Fibroblast of skin of left quadriceps (primary cell): ENCODE measurements around the gene PACRG.

Experiments used
- DNase-seq, 2 experiments: peaks; one replicate each; pipeline ENCODE4 v3.0.0-alpha.2; 2013; ENCODE audit warnings: low read depth in 2 of 2

Gene PACRG

DNA sequence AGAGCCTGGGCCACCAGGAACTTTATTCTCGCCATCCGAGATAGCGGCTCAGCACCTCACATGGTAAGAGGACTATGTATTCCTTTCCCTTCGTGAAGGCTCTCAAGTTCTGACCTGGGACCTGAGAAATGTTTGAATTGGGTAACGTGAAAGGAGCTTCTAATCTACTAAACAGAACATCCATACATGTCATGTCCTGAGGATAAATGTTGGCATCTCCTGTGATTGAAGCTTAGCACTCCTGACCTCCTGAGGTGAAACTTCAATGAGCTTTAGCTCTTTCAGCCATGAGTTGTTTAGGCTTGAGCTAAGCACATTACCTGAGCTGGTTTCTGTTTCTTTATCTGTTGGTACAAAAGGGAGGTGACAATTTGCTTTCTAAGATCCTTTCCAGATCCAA lies 280.9 kb downstream of the PACRG start:
- no peak for DNase-seq

DNA sequence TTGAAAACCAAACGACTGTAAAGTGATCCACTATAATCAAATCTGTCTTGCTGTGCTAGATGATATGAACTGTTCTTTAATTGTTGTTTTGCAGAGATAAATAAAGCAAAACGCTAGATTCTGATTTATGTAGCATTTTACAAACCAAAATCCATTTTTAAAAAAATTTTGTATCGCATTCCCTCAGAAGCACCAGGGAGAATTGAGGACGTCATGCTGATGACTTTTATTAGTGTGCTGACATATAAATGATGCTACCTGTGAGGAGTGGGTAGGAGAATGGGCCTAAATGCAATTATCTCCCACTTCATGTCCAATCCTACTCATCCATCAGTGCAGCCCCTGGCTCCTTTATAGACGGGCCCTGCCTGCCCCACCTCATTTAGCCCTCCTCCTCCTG lies 282.4 kb downstream of the PACRG start:
- no peak for DNase-seq

DNA sequence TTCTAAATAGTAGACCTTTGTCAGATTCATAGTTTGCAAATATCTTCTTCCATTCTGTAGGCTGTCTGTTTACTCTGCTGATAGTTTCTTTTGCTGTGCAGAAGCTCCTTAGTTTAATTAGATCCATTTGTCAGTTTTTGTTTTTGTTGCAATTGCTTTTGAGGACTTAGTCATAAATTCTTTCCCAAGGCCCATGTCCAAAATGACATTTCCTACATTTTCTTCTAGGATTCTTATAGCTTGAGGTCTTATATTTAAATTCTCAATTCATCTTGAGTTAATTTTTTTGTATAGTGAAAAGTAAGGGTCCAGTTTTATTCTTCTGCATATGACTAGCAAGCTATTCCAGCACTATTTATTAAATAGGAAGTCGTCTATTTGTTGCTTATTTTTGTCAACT lies 287.0 kb downstream of the PACRG start:
- DNase-seq, result peak in 1 of 2 experiments; percentile 32

DNA sequence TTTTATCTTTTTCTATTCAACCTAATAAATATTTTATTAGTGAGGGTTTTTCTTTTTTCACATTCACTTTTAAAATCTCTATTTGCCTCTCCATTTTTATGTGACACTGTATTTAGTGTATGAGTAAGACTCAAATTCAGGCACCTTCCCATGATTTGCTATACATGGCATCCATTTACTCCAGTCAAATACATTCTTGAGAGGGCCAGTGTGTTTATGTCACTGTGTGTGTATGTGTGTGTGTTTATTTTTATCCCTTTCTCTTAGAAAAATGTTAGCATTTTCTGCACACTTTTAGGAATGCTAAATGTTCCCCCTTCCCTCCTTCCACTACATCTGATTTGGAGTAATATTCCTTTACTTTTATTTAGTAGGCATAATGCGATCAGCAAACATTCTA lies 290.0 kb downstream of the PACRG start:
- no peak for DNase-seq

DNA sequence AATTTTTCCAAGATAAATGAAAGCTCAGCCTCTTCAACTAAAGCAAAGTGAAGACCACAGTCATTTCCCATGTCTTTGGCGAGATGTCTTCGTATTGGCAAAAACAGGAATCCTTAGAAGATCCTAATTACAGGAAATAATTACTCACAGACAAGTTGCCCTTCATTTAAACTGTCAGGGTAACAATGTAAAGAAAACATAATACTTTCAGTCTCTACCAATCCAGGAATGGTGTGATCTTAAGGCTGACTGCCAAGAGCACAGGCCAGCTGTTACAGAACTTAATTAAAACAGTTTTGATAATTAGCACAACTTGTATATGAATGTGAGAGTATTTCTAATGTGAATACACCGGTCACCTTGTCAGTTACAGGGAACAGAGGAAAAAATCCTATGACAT lies 292.2 kb downstream of the PACRG start:
- no peak for DNase-seq

DNA sequence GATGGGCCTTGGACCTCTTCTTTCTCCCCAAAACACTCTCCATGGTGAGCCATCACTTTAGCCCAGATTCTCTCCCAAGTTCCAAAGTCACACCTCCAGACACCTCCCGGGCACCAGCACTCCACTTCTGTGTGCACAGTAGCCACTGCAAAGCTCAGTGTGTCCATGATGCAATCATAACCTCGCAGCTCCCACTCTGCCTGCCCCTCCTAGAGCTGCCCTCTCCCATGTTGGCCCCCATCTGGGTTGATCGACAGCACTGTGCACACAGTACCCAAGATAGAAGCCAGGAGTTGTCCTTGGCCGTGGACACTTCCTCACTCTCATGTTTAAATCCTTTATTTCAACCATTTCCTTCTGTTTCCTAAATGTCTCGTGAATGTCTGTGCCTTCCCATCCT lies 293.3 kb downstream of the PACRG start:
- DNase-seq, result no peak

DNA sequence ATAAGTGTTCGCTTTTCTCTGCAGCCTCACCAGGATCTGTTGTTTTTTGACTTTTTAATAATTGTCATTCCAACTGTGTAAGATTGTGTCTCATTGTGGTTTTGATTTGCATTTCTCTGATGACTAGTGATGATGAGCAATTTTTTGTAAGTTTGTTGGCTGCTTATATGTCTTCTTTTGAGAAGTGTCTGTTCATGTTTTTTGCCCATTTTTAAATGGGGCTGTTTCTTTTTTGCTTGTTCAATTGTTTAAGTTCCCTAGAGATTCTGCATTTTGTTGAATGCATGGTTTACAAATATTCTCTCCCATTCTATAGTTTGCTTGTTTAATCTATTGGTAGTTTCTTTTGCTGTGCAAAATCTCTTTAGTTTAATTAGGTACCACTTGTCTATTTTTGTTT lies 295.9 kb downstream of the PACRG start:
- DNase-seq, result no peak

DNA sequence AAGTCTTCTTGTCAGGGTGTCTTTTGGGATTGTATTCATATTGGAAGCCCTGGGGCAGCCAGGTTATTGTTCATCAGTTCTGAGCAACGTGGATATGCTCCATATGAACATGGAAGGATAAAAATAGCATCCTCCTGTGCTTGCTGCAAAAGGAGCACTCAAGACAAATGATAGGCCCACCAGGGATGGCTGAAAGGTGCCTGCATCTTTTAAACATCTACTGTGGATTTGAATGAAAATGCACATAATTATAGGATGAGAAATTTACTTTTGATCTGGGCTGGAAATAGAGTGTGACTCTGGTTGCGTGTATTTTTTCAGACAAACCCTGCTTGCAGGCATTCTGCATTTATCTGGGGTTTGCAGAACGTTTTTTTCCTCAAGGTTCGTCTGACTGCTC lies 299.1 kb downstream of the PACRG start:
- DNase-seq, result no peak

DNA sequence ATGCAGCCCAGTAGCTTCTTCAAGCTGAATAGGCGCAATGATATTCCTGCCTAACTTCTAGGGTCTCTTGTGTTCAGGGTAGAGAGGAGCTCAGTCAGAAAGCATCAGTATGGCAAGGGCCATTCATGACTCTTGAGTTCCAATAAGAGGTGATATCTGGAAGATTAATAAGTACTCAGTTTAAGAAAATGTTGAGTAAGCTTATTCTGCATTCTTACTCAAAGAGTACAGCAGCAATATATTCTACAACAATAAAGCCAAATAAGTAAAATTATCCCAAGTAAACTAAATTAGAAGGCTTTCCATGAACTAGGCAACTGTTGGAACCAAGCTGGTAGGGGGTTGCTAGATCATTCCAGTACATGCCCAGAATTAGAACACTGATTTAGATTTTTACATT lies 303.2 kb downstream of the PACRG start:
- DNase-seq, result no peak

DNA sequence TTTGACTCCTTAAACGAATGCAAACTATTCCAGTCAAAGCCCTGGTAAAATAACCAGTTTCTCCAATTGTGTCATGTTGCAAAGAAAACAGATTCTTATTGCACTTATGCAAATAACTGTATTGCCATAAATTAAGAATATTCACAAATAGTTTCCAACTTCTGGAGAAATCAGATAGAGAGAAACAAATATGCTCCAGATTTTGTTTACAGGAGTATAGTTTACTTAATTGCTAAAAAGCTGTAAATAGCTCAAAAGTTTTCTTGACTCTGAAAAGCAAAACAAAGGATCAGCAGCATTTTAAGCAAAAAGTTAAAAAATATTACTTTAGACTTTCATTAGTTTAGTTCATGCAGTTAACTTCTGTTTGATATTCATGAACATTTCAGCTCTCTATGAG lies 304.2 kb downstream of the PACRG start:
- DNase-seq, result no peak

DNA sequence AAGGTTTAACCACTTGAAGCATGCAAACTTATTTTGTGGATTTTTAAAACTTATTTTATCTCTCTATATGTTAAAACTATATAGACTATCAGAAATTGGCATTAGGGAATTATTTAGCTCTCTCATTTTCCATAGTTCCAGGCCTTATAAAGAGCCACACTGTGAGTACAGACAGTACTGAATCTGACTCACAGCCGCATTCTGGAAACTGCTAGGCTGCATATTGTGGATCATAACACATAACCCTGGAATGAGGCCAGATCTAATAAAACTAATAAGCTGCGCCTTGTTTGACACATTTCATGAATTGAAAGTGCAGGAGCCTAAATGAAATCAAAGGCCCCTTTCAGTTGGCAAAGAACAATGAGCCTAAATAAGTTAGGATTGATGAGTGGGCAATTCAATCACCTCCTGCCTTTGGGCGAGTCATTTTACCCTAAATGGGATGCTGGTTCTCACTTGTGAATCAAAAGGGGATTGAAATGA lies 308.4 kb downstream of the PACRG start:
- DNase-seq, result peak; percentile 12 to 14

DNA sequence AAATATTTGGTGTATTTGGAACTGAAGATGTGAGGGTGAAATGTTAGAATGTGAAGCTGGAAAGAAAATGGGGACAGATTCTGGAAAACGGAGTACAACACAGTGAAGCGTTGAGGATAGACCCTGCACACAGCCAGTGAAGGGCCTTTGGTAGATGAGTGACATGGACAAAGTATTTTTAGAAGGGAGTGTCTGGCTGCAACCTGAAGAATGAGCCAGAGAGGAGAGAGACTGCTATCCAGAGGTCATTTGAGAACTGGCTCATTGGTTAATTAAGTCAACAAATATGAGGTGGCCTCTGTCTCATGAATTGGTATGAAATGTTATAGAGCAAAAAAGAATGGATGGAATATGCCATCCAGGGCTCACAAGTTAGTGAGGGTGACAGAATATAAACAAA lies 310.5 kb downstream of the PACRG start:
- DNase-seq, result no peak

DNA sequence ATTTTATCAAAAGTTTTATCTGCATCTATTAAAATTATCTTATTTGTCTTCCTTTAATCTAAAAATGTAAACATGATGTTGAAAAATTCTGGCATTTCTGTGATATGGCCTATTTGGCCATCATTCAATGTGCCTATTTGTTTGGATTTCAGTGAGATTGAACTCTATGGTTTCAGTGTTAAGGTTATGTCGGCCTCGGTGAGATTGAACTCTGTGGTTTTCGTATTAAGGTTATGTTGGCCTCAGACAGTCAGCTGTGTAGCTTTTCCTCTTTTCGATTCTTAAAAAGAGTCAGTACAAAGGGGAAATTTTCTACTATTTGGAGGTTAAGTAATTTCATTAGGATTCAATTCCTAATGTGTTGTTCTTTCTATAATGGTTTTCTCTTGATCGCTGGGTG lies 320.6 kb downstream of the PACRG start:
- no peak for DNase-seq

DNA sequence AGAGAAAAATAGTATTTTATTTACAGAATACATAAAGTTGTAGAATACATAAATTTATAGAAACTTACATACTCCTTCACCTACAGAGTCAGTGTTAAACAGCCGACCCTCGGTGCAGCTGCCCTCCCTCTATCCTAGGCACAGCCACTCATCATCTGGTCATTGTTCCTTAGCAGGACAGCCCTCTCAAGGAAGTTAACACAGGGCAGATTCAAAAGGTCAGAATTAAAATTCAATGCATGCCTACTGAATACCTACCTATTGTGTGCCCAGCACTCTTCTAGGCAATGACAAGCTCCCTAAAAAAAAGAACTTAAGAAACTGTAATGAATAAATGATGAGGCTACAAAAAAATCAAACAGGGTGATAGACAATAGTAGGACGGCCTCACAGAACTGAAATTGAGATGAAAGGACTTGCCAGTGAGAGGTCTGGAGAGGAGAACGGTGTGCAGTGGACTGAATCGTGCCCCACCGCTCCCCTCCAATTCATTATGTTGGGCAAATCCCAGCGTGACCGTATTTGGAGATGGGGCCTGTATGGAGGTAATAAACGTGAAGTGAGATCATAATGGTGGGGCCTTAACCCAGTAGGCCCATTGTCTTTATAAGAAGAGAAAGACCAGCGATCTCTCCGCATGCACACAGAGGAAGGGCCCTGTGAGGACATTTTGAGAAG lies 326.0 kb downstream of the PACRG start:
- DNase-seq, result no peak

DNA sequence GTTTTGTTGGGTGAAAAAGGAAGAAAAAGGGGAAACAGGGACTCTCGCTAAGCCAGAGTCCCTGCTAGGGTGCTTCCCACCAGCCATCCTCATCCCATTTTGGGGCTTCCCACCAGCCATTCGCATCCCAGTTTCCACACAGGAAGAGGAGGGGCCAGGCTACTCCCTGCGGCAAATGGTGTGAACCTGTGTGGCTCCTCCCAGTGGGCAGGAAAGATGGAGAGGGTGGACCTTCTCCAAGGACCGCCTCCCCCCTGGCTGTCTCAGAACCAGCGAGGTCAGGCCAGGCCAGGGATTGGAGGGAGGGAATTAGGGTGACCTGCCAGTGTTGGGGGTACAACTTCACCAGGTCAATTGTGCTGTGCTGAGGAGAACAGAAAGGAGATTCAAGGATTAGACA lies 326.9 kb downstream of the PACRG start:
- no peak for DNase-seq

DNA sequence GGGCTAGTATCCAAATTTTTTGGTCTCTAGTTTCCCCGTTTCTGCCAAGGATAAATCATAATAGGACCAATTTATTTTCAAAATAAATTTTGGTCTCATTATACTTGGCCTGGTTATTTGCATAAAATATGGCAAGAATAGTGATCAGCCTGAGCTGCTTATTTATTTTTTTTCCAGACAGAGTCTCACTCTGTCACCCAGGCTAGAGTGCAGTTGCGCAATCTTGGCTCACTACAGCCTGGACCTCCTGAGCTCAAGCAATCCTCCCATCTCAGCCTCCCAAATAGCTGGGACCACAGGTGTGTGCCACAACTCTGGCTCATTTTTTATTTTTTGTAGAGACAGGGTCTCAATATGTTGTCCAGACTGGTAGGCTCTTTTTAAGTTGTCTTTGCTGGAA lies 329.5 kb downstream of the PACRG start:
- DNase-seq, result no peak

DNA sequence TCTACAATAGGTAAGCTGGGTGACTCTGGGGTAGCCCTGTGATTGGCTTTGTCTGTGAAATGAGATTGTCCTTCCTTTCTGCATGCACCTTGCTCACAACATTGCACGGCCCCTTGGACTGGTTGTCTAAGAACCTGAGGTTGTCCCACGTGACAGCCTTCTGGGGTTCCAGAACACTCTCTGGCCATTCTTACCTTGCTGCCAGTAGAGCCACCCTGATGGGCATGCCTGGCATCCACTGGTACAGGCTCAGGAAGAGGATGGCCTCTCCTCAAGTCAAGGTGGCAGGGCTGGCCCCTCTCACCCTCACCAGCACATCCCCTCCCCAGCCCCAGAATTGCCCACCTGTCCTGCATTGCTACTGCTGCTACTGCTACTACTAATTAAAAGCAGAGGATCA lies 335.0 kb downstream of the PACRG start:
- no peak for DNase-seq

DNA sequence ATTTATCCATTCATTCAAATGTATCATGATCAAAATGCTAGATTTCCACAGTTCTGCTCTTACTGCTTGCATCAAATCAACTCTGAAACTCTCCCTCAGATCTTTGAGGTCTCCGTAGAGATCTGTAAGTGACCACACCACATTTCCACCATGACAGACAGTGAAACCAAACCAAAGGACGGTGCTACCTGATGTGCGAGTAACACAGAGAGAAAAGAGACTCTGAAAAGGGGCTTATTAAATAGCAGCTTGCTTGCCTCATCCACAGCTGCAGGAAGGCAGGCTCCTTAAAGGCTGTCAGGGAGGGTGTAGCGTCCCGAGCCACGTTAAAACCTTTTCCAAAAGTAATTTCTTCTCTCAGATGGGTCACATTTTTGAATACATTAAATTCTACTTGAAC lies 335.8 kb downstream of the PACRG start:
- DNase-seq, result no peak

DNA sequence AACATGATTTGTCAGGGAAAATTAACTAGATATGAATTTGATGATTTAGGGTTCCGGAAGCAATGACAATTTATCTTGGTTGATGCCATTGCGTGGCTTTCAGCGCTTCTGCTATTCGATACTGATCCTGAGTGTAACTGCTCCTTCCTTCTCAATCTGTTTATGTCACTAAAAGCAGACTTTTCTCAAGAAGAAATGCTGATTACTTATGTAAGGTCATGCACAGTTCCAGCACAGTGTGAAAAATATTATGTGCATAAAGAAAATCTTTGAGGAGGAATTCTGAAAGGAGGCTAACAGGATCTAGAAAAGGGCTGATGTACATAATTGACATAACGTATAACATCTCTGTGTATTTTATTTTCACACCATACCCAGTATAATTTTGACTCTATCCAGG lies 336.6 kb downstream of the PACRG start:
- no peak for DNase-seq

DNA sequence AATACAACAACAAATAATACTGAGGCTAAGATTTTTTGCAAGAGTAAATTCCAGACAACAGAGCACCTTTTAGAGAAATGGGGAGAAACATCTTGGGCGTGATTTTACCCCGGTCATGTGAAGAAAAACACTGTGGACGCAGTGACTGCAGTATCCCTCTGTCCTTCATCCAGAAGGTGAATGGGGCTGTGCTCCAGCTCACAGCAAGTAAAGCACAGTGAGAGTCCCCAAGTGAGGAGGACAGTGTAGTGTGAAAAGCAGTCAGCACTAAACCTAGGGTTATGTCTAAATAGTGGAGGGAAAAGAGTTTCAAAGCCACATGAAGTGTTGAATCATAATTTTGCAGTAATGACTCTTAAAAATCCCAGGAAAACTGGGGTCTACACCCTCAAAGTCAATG lies 338.4 kb downstream of the PACRG start:
- no peak for DNase-seq

DNA sequence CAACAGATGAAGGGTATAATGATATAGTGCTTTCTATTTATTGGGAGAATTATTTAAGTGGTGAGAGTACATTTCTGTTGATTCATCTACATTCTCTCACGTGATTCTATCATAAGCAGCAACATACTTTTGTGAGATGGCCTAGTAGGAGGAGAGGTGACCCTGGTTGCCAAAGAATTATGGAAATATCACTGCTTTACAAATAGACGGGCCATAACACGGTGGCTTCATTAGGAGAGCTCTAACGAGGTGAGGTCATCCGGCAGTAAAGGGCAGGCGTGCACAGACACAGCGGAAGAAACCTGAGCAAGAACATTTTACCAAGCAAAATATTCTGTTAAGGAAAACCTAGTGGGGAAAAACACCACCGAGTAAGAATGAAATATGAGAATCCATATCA lies 349.4 kb downstream of the PACRG start:
- no peak for DNase-seq

DNA sequence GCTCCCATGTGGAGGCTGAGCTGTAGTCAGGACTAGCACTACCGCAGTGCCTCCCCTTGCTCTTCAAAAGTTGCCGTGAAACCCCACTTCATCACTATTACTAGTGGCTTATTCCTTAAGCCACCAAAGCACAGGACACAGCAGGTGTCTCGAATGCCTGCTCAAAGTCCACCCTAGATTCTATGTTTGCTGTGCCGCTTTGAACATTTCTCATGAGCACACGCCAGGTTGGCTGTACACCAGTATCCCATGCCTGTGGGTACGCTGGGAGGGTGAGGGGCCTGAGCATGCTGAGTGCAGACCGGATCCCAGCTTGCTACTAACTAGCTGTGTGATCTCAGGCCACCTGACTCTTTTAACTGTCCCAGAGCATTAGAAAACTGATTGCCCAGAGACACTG lies 350.9 kb downstream of the PACRG start:
- no peak for DNase-seq

DNA sequence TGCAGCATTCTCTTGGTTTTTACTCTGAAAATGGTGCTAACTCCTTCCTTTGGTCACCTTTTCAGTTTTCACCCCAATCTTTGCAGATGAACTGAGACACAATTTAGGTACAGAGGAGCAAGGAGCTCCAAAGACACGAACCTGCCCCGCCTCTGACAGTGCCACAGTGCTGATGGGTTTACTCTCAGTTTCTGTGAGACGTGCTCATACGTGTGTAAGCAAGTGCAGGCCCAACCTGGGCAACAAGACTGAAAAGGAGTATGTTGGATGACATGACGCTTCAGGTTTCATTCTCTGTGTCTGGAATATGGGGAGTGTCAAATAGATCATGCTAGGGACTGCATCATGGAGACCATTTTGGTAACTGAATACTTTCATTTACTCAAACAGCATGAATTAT lies 352.5 kb downstream of the PACRG start:
- DNase-seq, result no peak

DNA sequence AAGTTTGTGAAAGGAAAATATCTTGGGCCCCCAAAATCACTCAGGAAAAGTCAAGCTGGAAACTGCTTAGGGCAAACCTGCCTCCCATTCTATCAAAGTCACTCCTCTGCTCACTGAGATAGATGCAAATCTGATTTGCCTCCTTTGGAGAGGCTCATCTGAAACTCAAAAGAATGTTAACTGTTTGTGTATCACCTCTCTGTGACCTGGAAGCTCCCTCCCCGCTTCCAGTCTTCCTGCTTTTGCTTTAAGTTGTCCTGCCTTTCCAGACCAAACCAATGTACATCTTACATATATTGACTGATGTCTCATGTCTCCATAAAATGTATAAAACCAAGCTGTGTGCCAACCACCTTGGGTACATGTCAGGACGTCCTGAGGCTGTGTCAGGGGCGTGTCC lies 355.4 kb downstream of the PACRG start:
- no peak for DNase-seq
